GM19099 (cell line): ENCODE data around the gene SLC20A1.

ENCODE experiments used
- POLR2A ChIP-seq: IDR thresholded peaks from 3 replicates; pipeline ENCODE4 v1.6.1; 2011; ENCODE audit warnings: low read depth; ENCODE audit not compliant: insufficient read length; ENCODE audit errors: extremely low read depth

Gene SLC20A1

DNA sequence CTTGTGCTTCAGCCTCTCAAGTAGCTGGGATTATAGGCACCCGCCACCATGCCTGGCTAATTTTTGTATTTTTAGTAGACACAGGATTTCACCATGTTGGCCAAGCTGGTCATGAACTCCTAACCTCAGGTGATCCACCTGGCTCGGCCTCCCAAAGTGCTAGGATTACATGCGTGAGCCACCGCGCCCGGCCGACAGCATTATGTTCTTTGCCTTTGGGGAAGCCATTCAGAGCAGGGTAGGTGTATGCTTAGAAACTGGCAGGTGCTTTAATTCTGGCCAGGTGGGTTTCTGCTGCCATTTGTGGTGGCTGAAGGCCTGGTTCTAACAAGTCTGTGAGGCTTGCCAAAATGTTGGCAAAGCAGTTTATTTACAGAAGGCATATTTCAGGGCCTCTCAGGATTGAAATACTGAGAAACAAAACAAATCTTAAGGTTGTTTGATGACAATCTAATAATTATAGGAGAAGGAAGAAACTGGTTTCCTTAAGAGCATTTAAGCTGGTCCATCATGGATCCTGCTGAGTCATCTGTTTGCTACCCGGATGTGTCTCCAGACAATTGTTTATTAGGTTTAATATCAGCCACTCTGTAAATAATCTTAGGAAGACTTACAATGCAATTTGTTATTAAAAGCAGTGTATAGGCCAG, 16.0 kb downstream of the SLC20A1 start:
- no peak for TF ChIP-seq POLR2A

DNA sequence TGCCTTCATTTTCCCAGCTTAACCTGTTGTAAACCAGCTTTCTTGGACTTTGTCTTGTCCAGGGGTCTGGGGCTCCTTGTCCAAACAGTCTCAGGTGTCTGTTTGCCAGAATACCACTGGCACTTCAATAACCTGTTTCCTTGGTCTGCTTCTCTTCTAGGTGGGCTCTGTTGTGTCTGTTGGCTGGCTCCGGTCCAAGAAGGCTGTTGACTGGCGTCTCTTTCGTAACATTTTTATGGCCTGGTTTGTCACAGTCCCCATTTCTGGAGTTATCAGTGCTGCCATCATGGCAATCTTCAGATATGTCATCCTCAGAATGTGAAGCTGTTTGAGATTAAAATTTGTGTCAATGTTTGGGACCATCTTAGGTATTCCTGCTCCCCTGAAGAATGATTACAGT, 17.0 kb downstream of the SLC20A1 start:
- no peak for TF ChIP-seq POLR2A

- no peak for TF ChIP-seq POLR2A
These were observed 18.9 kb downstream of the SLC20A1 start for GRCh38 chr2:112664689-112665088.

DNA sequence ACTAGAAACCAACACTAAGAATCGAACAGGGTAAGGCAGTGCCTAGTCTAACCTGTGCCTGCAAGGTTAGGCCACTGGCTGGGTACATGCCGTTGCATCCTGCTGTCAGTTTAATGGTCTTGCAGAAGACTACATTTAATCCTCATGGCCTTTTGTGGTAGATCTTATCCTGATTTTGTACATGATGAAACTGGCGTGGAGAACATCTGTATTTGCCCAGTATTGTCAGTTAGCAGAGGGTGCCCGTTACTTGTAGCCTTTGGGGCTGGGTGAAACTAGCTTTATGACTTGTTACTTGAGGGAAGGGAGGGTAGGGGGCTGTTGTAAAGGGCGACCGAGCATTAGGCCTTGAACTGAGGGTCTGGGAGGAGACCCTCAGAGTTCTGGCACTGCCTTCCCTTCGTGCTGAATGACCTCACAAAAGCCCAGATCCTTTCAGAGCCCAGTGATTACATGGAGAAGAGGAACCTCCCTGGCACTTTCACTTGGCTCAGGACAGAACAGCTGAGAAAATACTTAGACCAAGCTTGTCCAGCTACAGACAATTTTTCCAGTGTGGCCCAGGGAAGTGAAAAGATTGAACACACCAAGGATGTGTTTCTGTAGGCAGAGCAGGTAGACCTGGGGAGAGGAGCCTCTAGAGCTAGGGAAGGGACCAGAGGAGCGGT, 19.5 kb downstream of the SLC20A1 start:
- no peak for TF ChIP-seq POLR2A

DNA sequence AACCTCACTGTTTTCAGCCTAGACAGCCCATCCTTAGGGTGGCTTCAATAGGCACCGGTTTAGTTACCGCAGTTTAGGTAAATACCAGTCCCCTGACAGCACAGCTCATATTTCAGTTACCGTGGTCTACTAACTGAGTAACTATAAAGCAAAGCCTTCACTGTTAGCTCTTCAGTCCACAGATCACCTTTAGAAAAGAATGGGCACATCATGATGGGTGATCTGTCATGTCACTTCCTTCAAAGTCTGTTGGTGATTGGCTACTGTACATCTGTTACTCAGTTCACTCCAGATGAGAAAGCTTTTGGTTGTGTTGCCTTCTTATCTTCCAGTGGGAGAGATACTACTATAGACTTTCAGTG, 21.0 kb downstream of the SLC20A1 start:
- no peak for TF ChIP-seq POLR2A

DNA sequence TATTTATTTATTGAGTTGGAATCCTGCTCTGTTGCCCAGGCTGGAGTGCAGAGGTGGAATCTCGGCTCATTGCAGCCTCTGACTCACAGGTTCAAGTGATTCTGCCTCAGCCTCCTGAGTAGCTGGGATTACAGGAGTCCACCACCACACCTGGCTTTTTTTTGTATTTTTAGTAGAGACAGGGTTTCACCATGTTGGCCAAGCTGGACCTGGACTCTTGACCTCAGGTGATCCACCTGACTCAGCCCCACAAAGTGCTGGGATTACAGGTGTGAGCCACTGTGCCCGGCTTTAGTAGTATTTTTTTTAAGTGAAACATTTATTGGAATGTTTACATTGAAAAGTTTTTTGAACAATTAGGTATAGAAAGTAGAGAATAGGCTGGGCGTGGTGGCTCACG, 23.9 kb downstream of the SLC20A1 start:
- TF ChIP-seq POLR2A = no peak

DNA sequence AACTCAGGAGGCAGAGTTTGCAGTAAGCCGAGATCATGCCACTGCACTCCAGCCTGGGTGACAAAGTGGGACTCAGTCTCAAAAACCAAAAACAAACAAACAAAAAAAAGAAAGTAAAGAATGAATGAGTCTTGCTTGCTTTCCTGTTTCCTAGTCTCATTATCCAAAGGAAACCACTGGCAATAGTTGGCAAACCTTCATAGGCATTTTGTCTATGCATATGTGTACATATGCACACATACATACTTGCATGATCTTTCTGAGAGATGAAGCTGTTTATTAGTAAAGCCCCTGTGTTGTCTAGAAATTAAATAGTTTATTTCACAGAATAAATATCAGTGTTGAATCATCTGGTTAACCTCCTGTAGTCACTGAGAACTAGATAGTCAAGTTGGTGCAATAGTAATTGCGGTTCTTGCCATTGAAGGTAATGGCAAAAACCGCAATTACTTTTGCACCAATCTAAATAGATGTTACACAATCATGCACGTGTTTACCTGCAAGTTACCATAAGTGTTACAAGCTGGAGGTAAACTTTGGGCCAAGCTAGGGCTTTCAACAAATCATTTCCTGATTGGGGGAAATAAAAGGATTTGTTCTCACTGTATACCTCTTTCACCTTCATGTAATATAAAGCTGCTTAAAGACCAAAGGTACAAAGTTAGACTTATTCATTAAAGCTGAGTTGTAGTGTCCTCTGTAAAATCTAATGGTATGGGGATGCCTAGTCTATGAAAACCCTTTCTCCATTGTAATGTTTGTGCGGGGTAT, 24.7 kb downstream of the SLC20A1 start:
- TF ChIP-seq POLR2A = no peak

- TF ChIP-seq POLR2A = no peak
These were observed 26.1 kb downstream of the SLC20A1 start for GRCh38 chr2:112671801-112672200.

DNA sequence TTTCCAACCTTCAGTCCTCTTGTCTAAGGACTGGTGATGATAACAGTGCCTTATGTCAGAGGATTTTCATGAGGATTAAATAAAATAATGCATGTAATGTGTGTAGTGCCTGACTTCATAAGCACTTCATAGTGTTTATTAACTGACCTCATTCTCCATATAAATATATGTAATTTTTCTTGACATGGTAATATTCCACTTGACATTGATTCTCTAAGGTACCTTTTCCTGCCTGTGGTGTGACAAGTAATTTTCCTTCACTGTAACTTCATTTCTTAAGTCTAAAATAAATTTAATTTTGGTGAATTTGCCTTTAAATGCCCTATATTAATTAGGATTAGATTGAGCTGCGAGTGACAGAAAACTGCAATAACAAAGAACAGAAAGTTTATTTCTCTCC, 27.3 kb downstream of the SLC20A1 start:
- no peak for TF ChIP-seq POLR2A

DNA sequence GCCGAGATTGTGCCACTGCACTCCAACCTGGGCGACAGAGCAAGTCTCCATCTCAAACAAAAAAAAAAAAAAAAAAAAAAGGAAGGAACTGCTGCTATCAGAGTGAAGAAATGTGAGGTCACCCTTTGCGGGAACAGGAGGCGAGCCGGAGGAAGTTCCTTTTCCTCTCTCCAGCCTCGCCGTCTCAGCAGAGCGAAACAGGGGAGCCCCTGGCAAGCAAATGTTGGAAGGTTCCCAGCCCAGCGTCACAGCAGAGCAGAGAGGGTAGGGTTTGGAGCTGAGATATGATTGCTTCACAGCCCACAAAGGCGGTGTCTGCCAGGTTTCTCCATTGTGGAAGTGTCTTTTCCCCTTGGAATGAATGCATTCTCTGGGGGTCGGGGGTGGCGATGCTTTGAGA, 28.5 kb downstream of the SLC20A1 start:
- TF ChIP-seq POLR2A = no peak

- TF ChIP-seq POLR2A = no peak
These were observed 33.7 kb downstream of the SLC20A1 start for GRCh38 chr2:112679484-112679883.

DNA sequence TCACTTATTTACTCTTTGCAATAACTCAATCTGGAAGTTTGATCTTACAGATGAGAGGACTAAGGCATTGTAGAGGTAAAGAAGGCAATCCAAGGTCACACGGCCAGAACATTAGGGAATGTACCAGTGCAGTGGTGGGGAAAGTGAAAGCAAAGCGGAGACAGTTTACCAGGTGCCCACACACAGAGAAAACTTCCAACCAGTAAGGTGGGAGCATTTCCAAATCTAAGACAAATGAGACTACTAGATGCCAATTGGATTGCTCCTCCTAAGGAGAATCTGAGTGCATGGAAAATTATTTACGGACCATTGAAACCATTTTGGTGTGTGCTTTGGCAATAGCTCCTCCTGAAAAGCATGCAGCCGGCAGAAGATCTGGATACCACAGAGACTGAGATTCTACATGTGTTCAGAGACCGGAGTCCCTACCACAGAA, 34.9 kb downstream of the SLC20A1 start:
- TF ChIP-seq POLR2A = no peak

GRCh38 chr2:112682101-112682500, 36.4 kb downstream of the SLC20A1 start:
- TF ChIP-seq POLR2A = no peak

GRCh38 chr2:112683550-112684414, 38.0 kb downstream of the SLC20A1 start:
- TF ChIP-seq POLR2A = no peak

GRCh38 chr2:112684415-112684775, 38.7 kb downstream of the SLC20A1 start:
- no peak for TF ChIP-seq POLR2A

GRCh38 chr2:112685271-112685884, 39.6 kb downstream of the SLC20A1 start:
- TF ChIP-seq POLR2A = no peak
